ENCODE measurements around the gene CAPZA1. TPM values are rescaled to one million over a fixed set of nuclear protein-coding genes. Genes with fewer than 3 reads are reported as not detected.

The CAPZA1 gene
- total RNA-seq, 2 donors from 2014 or later: 250 to 276 TPM

GRCh38 chr1:112712701-112713128 lies 93.1 kb downstream of the CAPZA1 start:
- Mint-ChIP-seq H3K27ac (no peak overlapping the region), H3K36me3 (no peaks in the 10 kb centered on the region), H3K9me3 (no peaks in the 10 kb centered on the region)
- ATAC-seq: no peak
- no peak for DNase-seq (ENCODE audit: low spot score in 2 of 2)

GRCh38 chr1:112713466-112714312 lies 94.1 kb downstream of the CAPZA1 start:
- Mint-ChIP-seq H3K27ac (no peak overlapping the region), H3K36me3 (no peaks in the 10 kb centered on the region), H3K9me3 (no peaks in the 10 kb centered on the region)
- DNase-seq (ENCODE audit: low spot score in 2 of 2) (no peak), ATAC-seq (no peak)

GRCh38 chr1:112714313-112715263 lies 95.0 kb downstream of the CAPZA1 start:
- Mint-ChIP-seq H3K36me3 (no peaks in the 10 kb centered on the region), H3K9me3 (no peaks in the 10 kb centered on the region), H3K27ac (no peak overlapping the region)
- DNase-seq (ENCODE audit: low spot score in 2 of 2) (no peak), ATAC-seq (peak in 1 of 2 donors; percentile 1)

- Mint-ChIP-seq H3K36me3 (no peaks in the 10 kb centered on the region), H3K27ac (peak within 1 kb of the TSS in 1 of 2 donors; percentile 44)
- DNase-seq (ENCODE audit: low spot score in 2 of 2): peak; percentile 91 to 99
Measured at GRCh38 chr1:112715264-112716053, 95.8 kb downstream of the CAPZA1 start, which contains the start of gene PPM1J. Gene PPM1J, minus strand, starts transcription at chr1:112715332. Its CDS starts 31 bp downstream, at chr1:112715301.

GRCh38 chr1:112716133-112716720 lies 96.6 kb downstream of the CAPZA1 start:
- H3K36me3 Mint-ChIP-seq: no peaks in the 10 kb centered on the region
- DNase-seq (ENCODE audit: low spot score in 2 of 2) (peak; percentile 72 to 85), ATAC-seq (peak; percentile 42 to 64)
- H3K9me3 Mint-ChIP-seq: no peaks in the 10 kb centered on the region
- peak overlapping the region in 1 of 2 donors; percentile 32 for H3K27ac Mint-ChIP-seq

More at GRCh38 chr1:112715264-112716053, 95.8 kb downstream of the CAPZA1 start, which contains the start of gene PPM1J:
- no peaks in the 10 kb centered on the region for H3K9me3 Mint-ChIP-seq
- ATAC-seq: peak; percentile 82 to 89

GRCh38 chr1:112717263-112717873 lies 97.7 kb downstream of the CAPZA1 start:
- Mint-ChIP-seq H3K9me3 (no peaks in the 10 kb centered on the region), H3K36me3 (no peaks in the 10 kb centered on the region), H3K27ac (peak overlapping the region in 1 of 2 donors; percentile 72)
- DNase-seq (ENCODE audit: low spot score in 2 of 2) (no peak), ATAC-seq (no peak)

- Mint-ChIP-seq H3K36me3 (no peaks in the 10 kb centered on the region), H3K27ac (no peak overlapping the region), H3K9me3 (no peaks in the 10 kb centered on the region)
- ATAC-seq (peak; percentile 34 to 47), DNase-seq (ENCODE audit: low spot score in 2 of 2) (peak; percentile 80 to 85)
Measured at GRCh38 chr1:112718691-112719418, 99.2 kb downstream of the CAPZA1 start.

GRCh38 chr1:112719706-112720105 lies 100.1 kb downstream of the CAPZA1 start:
- ATAC-seq: no peak
- no peaks in the 10 kb centered on the region for H3K36me3 Mint-ChIP-seq
- H3K9me3 Mint-ChIP-seq: no peaks in the 10 kb centered on the region
- H3K27ac Mint-ChIP-seq: no peak overlapping the region
- DNase-seq (ENCODE audit: low spot score in 2 of 2): no peak

GRCh38 chr1:112720800-112721199 lies 101.2 kb downstream of the CAPZA1 start:
- no peak overlapping the region for H3K27ac Mint-ChIP-seq
- H3K9me3 Mint-ChIP-seq: no peaks in the 10 kb centered on the region
- DNase-seq (ENCODE audit: low spot score in 2 of 2) (no peak), ATAC-seq (no peak)
- H3K36me3 Mint-ChIP-seq: no peaks in the 10 kb centered on the region

Other genes starting within 250 kb of the CAPZA1 start
- 1 to 10 TPM; 3.4 to 5.5 TPM for gene CTTNBP2NL, start 223.6 kb upstream of the CAPZA1 start, total RNA-seq
- gene WNT2B, start 110.9 kb upstream of the CAPZA1 start, total RNA-seq: under 1 TPM; 0.11 to 0.16 TPM
- 10 to 100 TPM; 10.5 to 11.4 TPM for gene ST7L, start 691 bp upstream of the CAPZA1 start, total RNA-seq
- gene MOV10, start 54.8 kb downstream of the CAPZA1 start, total RNA-seq: 100 to 1,000 TPM in 1 of 2 donors, 10 to 100 TPM in 1; 81.5 to 122 TPM
- 10 to 100 TPM; 62.4 to 81.8 TPM for gene RHOC, start 87.3 kb downstream of the CAPZA1 start, total RNA-seq
- gene PPM1J, start 95.5 kb downstream of the CAPZA1 start, total RNA-seq: 1 to 10 TPM in 1 of 2 donors, under 1 TPM in 1; 0.46 to 1.8 TPM

Measured in activated naive CD4-positive, alpha-beta T cell treated with anti-CD3 and anti-CD28 coated beads, Interleukin-2, amount 50 U/mL, for 72 hours (primary cell).